Smooth muscle cell (in vitro differentiated cells): ENCODE measurements around the gene TIAM2. TPM values are rescaled to one million over a fixed set of nuclear protein-coding genes. Genes with fewer than 3 reads are reported as not detected.
A peak's percentile ranks its signal among the peaks of the same experiment; 100 is the strongest.

Experiments
- DNase-seq: peaks from one replicate; lab custom pipeline; 2025; ENCODE audit not compliant: unreplicated experiment; lab: John Stamatoyannopoulos, UW
- H2AFZ ChIP-seq: fragments of 200-600 bp; sonication (generic); 2 replicates; pipeline ENCODE4 v1.6.0; 2016; ENCODE audit warnings: antibody characterized with exemption, low read depth, mild to moderate bottlenecking
- H3F3A ChIP-seq: fragments of 200-600 bp; sonication (generic); 2 replicates; pipeline ENCODE4 v1.6.0; 2017; ENCODE audit warnings: antibody characterized with exemption, low read depth
- H3K27ac ChIP-seq: fragments of 200-600 bp; sonication (generic); 2 replicates; pipeline ENCODE4 v1.5.1; 2016; ENCODE audit warnings: low read depth, mild to moderate bottlenecking
- H3K27me3 ChIP-seq: fragments of 200-600 bp; sonication (generic); 2 replicates; pipeline ENCODE4 v1.6.1; 2016; ENCODE audit warnings: low read depth, mild to moderate bottlenecking
- H3K36me3 ChIP-seq: fragments of 200-600 bp; sonication (generic); 2 replicates; pipeline ENCODE4 v1.5.1; 2016; ENCODE audit warnings: low read depth
- H3K4me1 ChIP-seq: fragments of 200-600 bp; sonication (generic); 2 replicates; pipeline ENCODE4 v1.5.1; 2016; ENCODE audit warnings: low read depth
- H3K4me2 ChIP-seq: fragments of 200-600 bp; sonication (generic); 2 replicates; pipeline ENCODE4 v1.6.0; 2016; ENCODE audit warnings: mild to moderate bottlenecking
- H3K4me3 ChIP-seq: fragments of 200-600 bp; sonication (generic); 2 replicates; pipeline ENCODE4 v1.5.1; 2016; ENCODE audit warnings: mild to moderate bottlenecking
- H3K79me2 ChIP-seq: fragments of 200-600 bp; sonication (generic); 2 replicates; pipeline ENCODE4 v1.6.0; 2016; ENCODE audit warnings: low read depth, mild to moderate bottlenecking
- H3K9ac ChIP-seq: fragments of 200-600 bp; sonication (generic); 2 replicates; pipeline ENCODE4 v1.6.0; 2016; ENCODE audit warnings: low read depth
- H3K9me3 ChIP-seq: fragments of 200-600 bp; sonication (generic); replicated peaks from 2 replicates; pipeline ENCODE4 v1.5.1; 2016; ENCODE audit warnings: low read depth
- H4K20me1 ChIP-seq: fragments of 200-600 bp; sonication (generic); 2 replicates; pipeline ENCODE4 v1.6.0; 2016; ENCODE audit warnings: low read depth
- CTCF ChIP-seq: fragments of 200-600 bp; sonication (generic); IDR thresholded peaks from 2 replicates; pipeline ENCODE4 v1.5.1; 2017; ENCODE audit warnings: borderline replicate concordance, mild to moderate bottlenecking, antibody characterized with exemption; ENCODE audit not compliant: insufficient read depth, poor library complexity, severe bottlenecking
- WGBS: methylation state at CpG from one replicate; pipeline ENCODE4 v1.1.7; 2016; ENCODE audit warnings: low lambda C conversion rate; 5-methylcytosine and 5-hydroxymethylcytosine counted together
- polyA plus RNA-seq: library from polyadenylated mRNA; unstranded; fragments of >200 nt; fragmentation: Nextera tagmentation; extraction: Ambion mirVana; gene quantifications from 2 replicates; pipeline ENCODE4 v1.2.1, GENCODE V29; 2016
- total RNA-seq: library from RNA; depleted of rRNA; stranded (reverse); fragments of >200 nt; gene quantifications from 2 replicates; pipeline ENCODE4 v1.2.3, GENCODE V29; 2014

Gene TIAM2
- total RNA-seq: 24.9 and 36.9 TPM in 2 replicates
- 11.3 and 13.1 TPM in 2 replicates for polyA plus RNA-seq

GRCh38 chr6:154995254-154996015, at the start of gene TIAM2:
TSS of gene TIAM2 (plus strand) at chr6:154995315. CDS start at chr6:155129224, 133,909 bp downstream.
- Histone ChIP-seq H3K4me1 (peaks cover 15% of the 10 kb centered on the region), H2AFZ (peak within 1 kb of the TSS; percentile 91), H3K9ac (peak within 1 kb of the TSS; percentile 82), H4K20me1 (peaks cover 4% of the 10 kb centered on the region), H3K9me3 (no peaks in the 10 kb centered on the region), H3K36me3 (no peaks in the 10 kb centered on the region), H3K27me3 (no peaks in the 10 kb centered on the region), H3K4me3 (peak within 1 kb of the TSS; percentile 76), H3K27ac (no peak within 1 kb of the TSS), H3K79me2 (peaks cover 10% of the 10 kb centered on the region), H3F3A (no peaks in the 10 kb centered on the region), H3K4me2 (peak within 1 kb of the TSS; percentile 97)
- no peak for TF ChIP-seq CTCF
- peak; percentile 46 for DNase-seq
- WGBS: 2% methylated on average over 61 of the region's 102 CpGs

GRCh38 chr6:154950979-154951344, 44.2 kb upstream of the TIAM2 start:
- Histone ChIP-seq H3K4me3 (no peak overlapping the region), H3F3A (no peaks in the 10 kb centered on the region), H3K9me3 (no peaks in the 10 kb centered on the region), H2AFZ (no peak overlapping the region), H3K4me1 (no peaks in the 10 kb centered on the region), H3K9ac (no peak overlapping the region), H3K36me3 (no peaks in the 10 kb centered on the region), H3K27ac (no peak overlapping the region), H3K4me2 (no peak overlapping the region), H3K27me3 (no peaks in the 10 kb centered on the region), H4K20me1 (no peaks in the 10 kb centered on the region), H3K79me2 (no peaks in the 10 kb centered on the region)
- 97% methylated on average over 7 of the region's 7 CpGs for WGBS
- no peak for TF ChIP-seq CTCF
- no peak for DNase-seq

- Histone ChIP-seq H3K27me3 (no peaks in the 10 kb centered on the region), H4K20me1 (no peaks in the 10 kb centered on the region), H3K9me3 (no peaks in the 10 kb centered on the region), H3K9ac (no peak overlapping the region), H3K79me2 (no peaks in the 10 kb centered on the region), H3K27ac (no peak overlapping the region), H3K4me1 (no peaks in the 10 kb centered on the region), H3K4me2 (no peak overlapping the region), H3K36me3 (no peaks in the 10 kb centered on the region), H3K4me3 (no peak overlapping the region), H3F3A (no peaks in the 10 kb centered on the region), H2AFZ (no peak overlapping the region)
- DNase-seq: no peak
- TF ChIP-seq CTCF: no peak
- 81% methylated on average over 10 of the region's 10 CpGs for WGBS
These were observed 43.5 kb upstream of the TIAM2 start for GRCh38 chr6:154951345-154952200.
